GM18505 (cell line): ENCODE results near the gene ZNF287.
"Not testable (repeated sequence)": the region's sequence is repeated elsewhere in the genome, so short reads cannot be mapped to it uniquely, and the experiment has no call there.

Experiments used
- ATAC-seq: cut with Tn5 transposase; IDR thresholded peaks from one replicate; pipeline ENCODE4 v1.9.1; 2021; ENCODE audit not compliant: unreplicated experiment
- POLR2A ChIP-seq: IDR thresholded peaks from 4 replicates; pipeline ENCODE4 v1.6.1; 2011; ENCODE audit warnings: borderline replicate concordance; ENCODE audit not compliant: insufficient read depth, insufficient read length; ENCODE audit errors: extremely low read depth

ZNF287 gene

DNA sequence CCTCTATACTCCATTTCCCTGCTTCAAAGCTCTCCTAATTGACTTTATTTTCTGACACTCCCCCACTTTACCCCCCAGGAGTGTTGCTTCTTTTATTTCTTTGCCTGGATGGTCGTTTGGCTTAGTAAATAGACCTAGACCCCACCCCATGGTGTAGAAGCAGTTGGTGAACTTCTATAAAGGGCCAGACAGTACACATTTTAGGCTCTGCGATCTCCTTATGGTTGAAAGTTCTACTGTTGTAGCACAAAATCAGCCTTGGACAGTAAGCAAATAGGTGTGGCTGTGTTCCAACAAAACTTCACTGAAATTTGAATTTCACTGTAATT is 31.9 kb downstream of the ZNF287 start:
- no peak for TF ChIP-seq POLR2A
- no peak for ATAC-seq

DNA sequence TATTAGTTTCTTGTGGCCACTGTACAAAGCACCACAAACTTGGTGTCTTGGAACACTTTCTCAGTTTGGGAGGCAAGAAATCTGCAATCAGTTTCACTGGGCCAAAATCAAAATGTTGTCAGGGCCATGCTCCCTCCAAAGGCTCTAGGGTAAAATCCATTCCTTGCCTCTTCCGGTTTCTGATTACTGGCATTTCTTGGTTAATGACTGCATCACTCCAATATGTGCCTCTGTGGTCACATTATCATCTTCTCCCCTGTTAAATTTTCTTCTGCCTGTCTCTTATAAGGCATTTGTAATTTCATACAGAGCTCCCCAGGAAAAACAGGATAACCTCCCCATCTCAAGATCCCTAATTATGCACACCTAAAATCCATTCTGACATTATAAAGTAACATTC is 34.8 kb downstream of the ZNF287 start:
- no peak for ATAC-seq

DNA sequence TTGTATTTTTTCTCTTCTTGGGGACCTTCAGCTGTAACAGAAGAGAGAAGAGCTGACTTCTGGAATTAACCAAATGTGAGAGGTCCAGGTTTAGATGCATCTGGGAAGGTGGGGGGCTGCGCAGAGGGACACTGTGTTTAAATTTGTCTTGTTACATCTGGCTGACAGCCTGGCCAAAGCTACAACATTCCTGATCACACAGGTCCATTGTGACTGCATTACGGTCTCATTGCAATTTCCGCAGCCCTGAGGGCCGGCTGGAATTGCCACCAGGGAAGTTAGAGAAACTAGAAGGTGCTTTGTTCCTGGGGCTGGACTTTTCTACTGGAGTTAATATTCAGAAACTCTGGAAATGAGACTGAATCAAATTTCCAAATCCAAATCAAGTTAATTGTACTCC is 39.1 kb downstream of the ZNF287 start:
- no peak for ATAC-seq
- no peak for TF ChIP-seq POLR2A

More for the DNA sequence above, 34.8 kb downstream of the ZNF287 start:
- no peak for TF ChIP-seq POLR2A

DNA sequence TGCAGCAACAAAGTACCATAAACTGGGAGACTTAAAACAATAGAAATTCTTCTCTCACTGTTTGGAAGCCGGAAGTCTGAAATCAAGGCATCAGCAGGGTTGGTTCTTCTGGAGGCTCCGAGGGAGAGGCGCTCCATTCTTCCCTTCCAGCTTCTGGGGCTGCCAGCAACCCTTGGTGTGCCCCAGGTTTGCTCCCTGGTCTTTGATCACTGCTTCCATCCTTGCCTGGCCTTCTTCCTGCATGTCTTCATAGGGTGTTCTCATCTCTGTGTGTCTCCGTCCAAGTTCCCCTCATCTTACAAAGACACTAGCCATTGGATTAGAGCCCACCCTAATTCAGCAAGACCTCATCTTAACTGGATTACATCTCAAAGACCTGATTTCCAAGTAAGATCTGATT is 41.7 kb downstream of the ZNF287 start:
- no peak for ATAC-seq

DNA sequence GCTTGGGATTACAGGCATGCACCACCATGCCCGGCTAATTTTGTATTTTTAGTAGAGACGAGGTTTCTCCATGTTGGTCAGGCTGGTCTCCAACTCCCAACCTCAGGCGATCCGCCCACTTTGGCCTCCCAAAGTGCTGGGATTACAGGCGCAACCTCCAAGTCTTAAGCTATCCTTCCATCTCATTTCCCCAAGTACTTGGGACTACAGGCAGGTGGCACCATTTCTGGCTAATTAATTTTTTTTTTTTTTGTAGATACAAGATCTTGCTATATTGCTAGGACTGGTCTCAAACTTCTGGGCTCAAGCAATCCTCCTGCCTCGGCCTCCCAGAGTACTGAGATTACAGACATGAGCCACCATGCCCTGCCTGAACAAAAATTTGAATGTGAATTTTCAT is 43.4 kb downstream of the ZNF287 start:
- ATAC-seq, result not testable (repeated sequence)

More for the DNA sequence above, 41.7 kb downstream of the ZNF287 start:
- no peak for TF ChIP-seq POLR2A

DNA sequence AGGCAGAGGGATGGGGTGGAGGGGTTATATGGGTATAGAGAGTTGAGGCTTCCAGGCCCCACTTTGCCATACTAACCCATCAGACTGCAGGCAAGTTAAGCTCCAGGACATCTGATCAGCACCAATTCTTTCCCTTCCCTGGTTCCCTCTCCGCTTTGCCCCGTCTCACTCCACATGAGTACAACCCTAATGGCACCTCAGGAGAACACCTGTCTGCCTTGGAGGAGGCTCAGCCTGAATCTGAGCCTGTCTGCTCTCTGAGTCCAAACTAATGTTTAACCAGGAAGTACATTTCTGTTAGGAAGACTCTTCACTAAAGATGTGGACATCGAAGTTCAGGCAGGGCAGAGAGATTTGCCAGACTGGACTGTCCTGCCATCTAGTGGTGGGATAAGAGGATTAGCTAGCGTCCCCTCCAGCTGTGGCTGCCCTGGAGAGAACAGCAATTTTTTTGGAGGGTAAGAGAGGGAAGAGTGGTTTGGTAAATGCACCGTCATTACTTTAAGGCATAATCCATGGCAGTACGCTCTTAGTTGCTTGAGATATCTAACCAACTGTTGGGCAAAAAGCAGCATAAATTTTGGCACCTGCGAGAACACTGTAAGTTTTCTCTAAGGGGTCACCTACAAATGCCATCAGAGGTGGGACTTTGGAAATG is 47.8 kb downstream of the ZNF287 start:
- no peak for TF ChIP-seq POLR2A
- no peak for ATAC-seq

DNA sequence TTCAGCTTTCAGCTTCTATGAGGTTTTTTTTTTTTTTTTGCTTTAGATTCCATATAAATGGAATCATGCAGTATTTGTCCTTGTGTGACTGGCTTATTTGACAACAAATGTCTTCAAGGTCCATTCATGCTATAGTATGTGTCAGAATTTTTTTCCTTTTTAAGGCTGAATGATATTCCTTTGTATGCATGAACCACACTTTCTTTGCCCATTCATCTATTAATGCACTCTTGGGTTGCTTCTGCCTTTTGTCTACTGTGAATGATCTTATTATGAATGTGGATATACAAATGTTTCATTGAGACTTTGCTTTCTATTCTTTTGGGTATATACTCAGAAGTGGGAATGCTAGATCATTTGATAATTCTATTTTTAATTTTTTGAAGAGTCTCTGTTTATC is 50.0 kb downstream of the ZNF287 start:
- TF ChIP-seq POLR2A, result no peak
- ATAC-seq, result no peak

DNA sequence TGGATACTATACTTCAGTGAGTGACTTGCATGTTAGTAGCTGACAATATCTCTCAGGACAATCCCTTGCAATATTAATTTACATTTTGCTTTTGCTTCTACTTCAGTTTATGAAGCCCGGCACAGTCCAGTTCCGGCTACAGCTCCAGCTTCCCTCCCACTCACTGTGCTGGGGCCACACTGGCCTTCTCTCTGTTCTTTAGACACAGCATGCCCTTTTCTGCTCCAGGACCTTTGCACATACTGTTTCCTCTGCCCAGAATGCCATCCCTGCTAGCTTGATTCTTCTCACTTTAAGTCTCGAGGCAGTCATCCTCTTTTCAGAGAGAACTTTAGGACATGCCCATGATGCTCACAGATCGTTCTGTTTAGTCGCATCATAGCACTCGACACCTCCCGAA is 51.5 kb downstream of the ZNF287 start:
- ATAC-seq, result no peak
- TF ChIP-seq POLR2A, result no peak

DNA sequence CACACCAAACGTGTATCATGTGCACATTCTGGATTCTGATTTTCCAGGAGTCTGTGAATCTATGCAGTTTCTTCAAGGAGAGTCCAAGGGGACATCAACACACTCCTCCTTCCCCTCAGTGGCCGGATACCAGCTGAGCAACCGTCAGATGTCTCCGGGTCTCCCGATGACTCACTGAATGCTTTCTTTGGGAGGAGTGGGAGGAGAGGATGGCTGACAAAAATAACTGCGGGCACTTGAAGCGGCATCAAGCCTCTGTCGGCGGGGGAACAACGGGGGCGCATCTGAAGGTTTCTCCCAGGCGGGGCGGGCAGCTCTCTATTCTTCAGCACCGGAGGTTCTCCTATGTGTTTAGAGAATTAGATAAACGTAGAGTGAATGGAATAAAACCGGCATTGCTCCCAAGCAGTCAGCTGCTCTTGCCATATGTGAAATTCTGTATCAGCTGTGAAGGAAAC is 52.4 kb downstream of the ZNF287 start:
- no peak for TF ChIP-seq POLR2A
- no peak for ATAC-seq

DNA sequence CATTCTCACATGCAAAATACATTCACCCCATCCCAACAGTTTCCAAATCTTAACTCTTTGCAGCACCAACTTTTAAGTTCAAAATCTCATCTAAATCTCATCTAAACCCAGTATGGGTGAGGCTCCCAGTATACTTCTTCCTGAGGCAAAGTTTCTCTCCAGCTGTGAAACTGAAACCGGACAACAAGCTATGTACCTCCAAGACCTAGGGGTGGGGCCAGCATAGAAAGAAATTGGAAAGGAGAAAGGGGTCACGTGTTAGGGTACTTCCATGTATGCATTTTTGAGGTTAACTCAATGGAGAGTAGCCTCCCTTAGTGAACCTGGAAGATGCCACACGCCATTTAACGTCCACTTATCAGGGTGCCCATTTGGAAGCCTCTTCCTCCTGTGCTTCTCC is 53.1 kb downstream of the ZNF287 start:
- ATAC-seq, result no peak
- TF ChIP-seq POLR2A, result no peak

DNA sequence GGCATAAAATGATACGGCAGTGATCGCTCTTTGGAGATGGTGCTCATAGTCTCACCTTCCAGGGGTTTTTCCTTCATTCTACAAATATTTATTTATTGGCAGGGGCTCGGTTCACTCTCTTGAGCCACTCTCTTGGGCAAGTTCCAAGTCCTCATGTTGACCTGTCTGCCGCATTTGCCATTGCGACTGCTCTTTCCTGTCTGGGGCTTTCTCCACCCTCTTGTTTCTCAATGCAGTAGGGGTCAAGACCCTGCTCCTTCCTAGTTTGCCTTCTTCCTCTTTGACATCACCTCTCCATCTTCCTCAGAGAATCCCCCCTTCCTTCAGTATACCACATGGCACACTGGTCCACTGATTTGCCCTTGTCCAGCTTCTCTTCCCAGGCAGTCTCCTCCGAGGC is 55.1 kb downstream of the ZNF287 start:
- ATAC-seq, result no peak
- no peak for TF ChIP-seq POLR2A

DNA sequence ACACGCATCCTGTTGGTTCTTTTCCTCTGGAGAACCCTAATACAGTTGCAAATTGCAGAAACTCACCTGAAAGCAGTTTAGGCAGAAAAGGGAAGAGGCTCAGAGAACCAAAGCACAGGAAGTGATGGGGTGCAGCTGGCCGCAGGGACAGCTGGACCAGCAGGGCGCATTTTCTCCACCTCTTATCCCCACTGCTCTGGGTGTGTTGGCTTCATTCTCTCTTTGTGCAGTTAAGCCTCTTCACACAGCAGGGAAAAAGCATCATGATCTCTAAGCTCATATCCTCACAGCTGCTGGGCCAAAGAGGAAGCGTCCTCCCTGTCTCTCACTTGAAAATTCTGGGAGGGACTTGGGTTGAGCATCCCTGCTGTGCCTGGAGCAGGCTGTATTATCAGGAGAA is 57.0 kb downstream of the ZNF287 start:
- no peak for ATAC-seq

DNA sequence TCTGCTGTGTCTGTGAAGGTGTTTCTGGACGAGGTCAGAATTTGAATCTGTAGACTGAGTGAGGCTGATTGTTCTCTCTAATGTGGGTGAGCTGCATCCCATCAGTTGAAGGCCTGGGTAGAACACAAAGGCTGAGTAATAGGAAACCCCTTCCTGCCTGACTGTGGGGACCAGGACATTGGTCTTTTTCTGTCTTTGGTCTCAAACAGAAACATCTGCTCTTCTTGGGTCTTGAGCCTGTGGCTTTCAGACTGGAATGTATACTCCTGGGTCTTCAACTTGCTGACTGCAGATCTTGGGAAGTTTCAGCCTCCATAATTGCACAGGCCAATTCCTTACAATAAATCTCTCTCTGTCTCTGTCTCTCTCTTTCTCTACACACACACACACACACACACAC is 57.4 kb downstream of the ZNF287 start:
- no peak for ATAC-seq
- TF ChIP-seq POLR2A, result no peak

More for the DNA sequence above, 57.0 kb downstream of the ZNF287 start:
- no peak for TF ChIP-seq POLR2A

DNA sequence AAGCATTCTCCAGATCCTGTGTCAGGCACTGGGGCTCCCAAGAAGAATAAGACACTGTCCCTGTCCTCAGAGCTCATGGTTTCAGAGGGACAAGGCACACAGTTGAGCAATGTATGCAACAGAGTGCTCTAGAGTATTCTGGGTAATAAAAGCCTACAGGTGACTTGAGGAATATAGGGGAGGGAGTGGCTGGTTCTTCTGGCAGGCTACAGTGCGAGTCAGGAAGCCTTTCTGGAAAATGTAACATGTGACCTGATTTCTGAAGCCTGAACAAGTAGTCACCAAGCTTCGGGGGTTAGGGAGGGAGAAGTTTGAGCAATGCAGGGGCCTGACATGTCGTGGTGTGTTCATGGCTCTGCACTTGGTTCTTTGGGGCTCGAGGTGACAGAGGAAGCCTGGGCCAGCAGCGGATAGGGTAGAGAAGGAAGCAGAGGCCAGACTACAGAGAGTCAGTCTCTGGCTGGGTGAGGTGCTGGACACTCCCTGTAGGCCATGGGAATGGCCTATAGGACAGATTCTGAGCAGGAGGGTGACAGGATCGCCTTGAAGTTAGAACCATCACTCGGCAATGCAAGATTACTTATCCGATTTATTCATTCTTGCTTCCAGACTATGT is 61.0 kb downstream of the ZNF287 start:
- no peak for TF ChIP-seq POLR2A
- no peak for ATAC-seq

DNA sequence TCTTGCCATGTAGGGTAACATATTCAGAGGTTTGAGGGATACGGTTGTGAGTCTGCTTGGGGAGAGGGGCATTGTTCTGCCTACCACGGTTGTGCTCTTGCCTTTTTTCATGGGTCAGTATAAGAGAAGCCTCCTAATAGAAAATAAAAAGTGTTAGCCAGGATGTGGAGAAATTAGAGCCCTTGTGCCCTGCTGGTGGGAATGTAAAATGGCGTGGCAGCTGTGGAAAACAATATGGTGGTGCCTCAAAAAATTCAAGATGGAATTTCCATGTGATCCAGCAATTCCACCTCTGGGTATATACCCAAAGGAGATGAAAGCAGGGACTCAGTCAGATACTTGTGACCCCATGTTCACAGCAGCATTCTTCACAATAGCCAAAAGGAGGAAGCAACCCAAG is 62.8 kb downstream of the ZNF287 start:
- no peak for ATAC-seq
- no peak for TF ChIP-seq POLR2A

DNA sequence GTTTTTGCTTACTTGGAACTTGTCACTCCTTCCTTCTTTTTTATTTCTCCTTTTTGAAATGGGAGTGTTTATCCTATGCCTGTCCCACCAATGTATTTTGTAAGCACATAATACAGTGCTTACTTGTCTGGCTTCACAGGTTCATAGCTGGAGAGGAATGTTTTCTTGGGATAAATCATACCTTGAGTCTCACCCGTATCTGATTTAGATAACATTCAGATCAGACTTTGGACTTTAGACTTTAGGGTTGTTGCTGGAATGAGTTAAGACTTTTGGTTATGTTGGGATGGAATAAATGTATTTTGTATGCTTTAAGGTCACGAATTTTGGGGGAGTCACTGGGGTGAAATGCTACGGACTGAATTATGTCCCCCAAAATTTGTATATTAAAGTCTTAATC is 64.0 kb downstream of the ZNF287 start:
- no peak for TF ChIP-seq POLR2A
- no peak for ATAC-seq
